Colon (tissue), 2 donors: Measurements from ENCODE around the gene TBC1D24.

Experiments
- FAIRE-seq: peaks from 2 replicates; lab custom pipeline; 2012; peaks lifted over from hg19 to GRCh38; lab: Jason Lieb, UNC
- donor health status: control.
- donor health status: control.

The TBC1D24 gene

GRCh38 chr16:2499454-2499853, 24.5 kb downstream of the TBC1D24 start:
- FAIRE-seq: no peak

- no peak for FAIRE-seq
Observed at GRCh38 chr16:2499890-2500429, 25.0 kb downstream of the TBC1D24 start.

GRCh38 chr16:2500430-2500917, 25.5 kb downstream of the TBC1D24 start:
- FAIRE-seq: no peak

- no peak for FAIRE-seq
Observed at GRCh38 chr16:2500918-2501750, 26.2 kb downstream of the TBC1D24 start.

GRCh38 chr16:2501946-2502895, 27.3 kb downstream of the TBC1D24 start:
- no peak for FAIRE-seq

- no peak for FAIRE-seq
Observed at GRCh38 chr16:2505695-2506094, 30.8 kb downstream of the TBC1D24 start.

- FAIRE-seq: no peak
Observed at GRCh38 chr16:2507052-2507659, 32.2 kb downstream of the TBC1D24 start.

GRCh38 chr16:2507665-2508064, 32.7 kb downstream of the TBC1D24 start:
- no peak for FAIRE-seq

GRCh38 chr16:2508722-2509400, 33.9 kb downstream of the TBC1D24 start:
- no peak for FAIRE-seq

- FAIRE-seq: no peak
Observed at GRCh38 chr16:2511128-2511800, 36.3 kb downstream of the TBC1D24 start.

- no peak for FAIRE-seq
Observed at GRCh38 chr16:2511996-2512734, 37.2 kb downstream of the TBC1D24 start.

- no peak for FAIRE-seq
Observed at GRCh38 chr16:2512735-2513404, 37.9 kb downstream of the TBC1D24 start.

GRCh38 chr16:2513405-2514332, 38.7 kb downstream of the TBC1D24 start, which contains the start of gene ATP6V0C:
Gene ATP6V0C (plus strand): TSS chr16:2513952. CDS start chr16:2514104, 152 bp downstream.
- no peak for FAIRE-seq

- no peak for FAIRE-seq
Observed at GRCh38 chr16:2514333-2515179, 39.6 kb downstream of the TBC1D24 start.

- FAIRE-seq: no peak
Observed at GRCh38 chr16:2515180-2515851, 40.4 kb downstream of the TBC1D24 start.

GRCh38 chr16:2516391-2517240, 41.7 kb downstream of the TBC1D24 start:
- no peak for FAIRE-seq
